ENCODE results near the gene IFNL1. TPM values are rescaled to one million over a fixed set of nuclear protein-coding genes. Genes with fewer than 3 reads are reported as not detected.

Gene IFNL1
- total RNA-seq, 1 donor from 2014 or later, result not detected

DNA sequence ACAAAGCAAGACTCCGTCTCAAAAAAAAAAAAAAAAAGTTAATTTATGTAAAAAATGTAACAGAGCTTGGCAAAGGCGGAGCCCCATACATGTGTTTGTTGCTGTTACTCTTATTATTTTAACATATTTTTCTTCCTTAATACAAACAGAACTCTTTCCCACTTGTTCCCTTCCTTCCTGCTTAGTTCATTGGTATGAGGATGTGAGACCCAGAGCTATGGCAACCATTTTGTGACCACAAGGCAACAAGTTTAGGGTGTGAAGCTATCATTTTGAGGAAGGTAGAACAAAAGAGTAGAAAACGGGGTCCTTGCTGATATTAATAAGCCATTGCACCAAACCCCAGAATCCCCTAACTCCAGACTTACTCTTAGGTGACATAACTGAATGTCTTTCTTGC is 5.4 kb downstream of the IFNL1 start:
- DNase-seq (ENCODE audit: low spot score), result no peak
- H3K4me1 Mint-ChIP-seq, result peaks cover 13% of the 10 kb centered on the region
- peaks cover 6% of the 10 kb centered on the region for H3F3A ChIP-seq (ENCODE audit: low read depth)

DNA sequence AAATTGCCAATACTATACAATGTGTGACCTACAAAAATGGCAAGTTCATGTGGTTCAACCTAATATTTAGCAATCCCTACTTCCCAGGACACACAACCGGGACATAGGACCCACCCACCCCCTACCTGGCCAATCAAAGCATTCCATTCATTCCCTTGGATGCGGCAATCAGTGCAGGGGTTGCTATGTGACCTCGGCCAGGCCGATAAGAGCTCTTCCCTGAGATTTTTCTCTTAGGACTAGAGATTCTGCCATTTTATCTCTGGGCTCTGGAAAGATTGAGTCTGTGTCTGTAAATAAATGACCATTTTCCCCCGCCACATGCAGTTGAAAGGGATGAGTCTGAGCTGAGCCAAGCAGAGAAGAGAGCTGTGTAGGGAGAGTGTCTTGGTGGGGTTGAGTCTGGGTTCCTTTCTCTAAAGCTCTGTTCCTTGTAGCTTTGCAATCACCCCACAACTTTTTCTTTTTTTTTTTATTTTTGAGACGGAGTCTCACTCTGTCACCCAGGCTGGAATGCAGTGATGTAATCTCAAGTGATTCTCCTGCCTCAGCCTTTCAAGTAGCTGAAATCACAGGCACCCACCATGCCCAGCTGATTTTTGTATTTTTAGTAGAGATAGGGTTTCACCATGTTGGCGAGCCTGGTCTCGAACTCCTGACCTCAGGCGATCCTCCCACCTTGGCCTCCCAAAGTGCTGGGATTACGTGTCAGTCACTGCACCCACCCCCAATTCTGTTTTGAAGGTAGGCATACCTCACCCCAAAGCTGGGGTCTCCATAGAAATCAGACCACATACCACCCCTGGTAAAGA is 7.4 kb downstream of the IFNL1 start:
- Histone ChIP-seq H3K79me2 (ENCODE audit: low read depth) (no peaks in the 10 kb centered on the region), H3K36me3 (no peaks in the 10 kb centered on the region), H3K27me3 (peaks cover 67% of the 10 kb centered on the region), H3K4me1 (peaks cover 12% of the 10 kb centered on the region), H3K4me2 (no peak overlapping the region), H2AFZ (replicated peaks) (no peak overlapping the region), H3K4me3 (no peak overlapping the region), H3K27ac (no peak overlapping the region), H3K9ac (no peak overlapping the region), H3K9me3 (ENCODE audit: low read depth) (no peaks in the 10 kb centered on the region), H3F3A (ENCODE audit: low read depth) (peaks cover 24% of the 10 kb centered on the region), H4K20me1 (ENCODE audit: low read depth) (peaks cover 24% of the 10 kb centered on the region)
- TF ChIP-seq, protein P1, sequence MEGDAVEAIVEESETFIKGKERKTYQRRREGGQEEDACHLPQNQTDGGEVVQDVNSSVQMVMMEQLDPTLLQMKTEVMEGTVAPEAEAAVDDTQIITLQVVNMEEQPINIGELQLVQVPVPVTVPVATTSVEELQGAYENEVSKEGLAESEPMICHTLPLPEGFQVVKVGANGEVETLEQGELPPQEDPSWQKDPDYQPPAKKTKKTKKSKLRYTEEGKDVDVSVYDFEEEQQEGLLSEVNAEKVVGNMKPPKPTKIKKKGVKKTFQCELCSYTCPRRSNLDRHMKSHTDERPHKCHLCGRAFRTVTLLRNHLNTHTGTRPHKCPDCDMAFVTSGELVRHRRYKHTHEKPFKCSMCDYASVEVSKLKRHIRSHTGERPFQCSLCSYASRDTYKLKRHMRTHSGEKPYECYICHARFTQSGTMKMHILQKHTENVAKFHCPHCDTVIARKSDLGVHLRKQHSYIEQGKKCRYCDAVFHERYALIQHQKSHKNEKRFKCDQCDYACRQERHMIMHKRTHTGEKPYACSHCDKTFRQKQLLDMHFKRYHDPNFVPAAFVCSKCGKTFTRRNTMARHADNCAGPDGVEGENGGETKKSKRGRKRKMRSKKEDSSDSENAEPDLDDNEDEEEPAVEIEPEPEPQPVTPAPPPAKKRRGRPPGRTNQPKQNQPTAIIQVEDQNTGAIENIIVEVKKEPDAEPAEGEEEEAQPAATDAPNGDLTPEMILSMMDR (IDR thresholded peaks at IDR 0.05), result no peak
- no peak for TF ChIP-seq EZH2 (IDR thresholded peaks at IDR 0.05)
- no peak for TF ChIP-seq EZH2phosphoT487 (IDR thresholded peaks at IDR 0.05)
- no peaks in the 10 kb centered on the region for H3K36me3 Mint-ChIP-seq
- H3K4me1 Mint-ChIP-seq, result peaks cover 18% of the 10 kb centered on the region
- H3K9me3 Mint-ChIP-seq, result no peaks in the 10 kb centered on the region
- DNase-seq (ENCODE audit: low spot score), result peak; percentile 31
- H3K27ac Mint-ChIP-seq, result no peak overlapping the region
- no peak overlapping the region for H3K4me3 Mint-ChIP-seq
- peaks cover 21% of the 10 kb centered on the region for H3K27me3 Mint-ChIP-seq (ENCODE audit: insufficient read depth, low read depth)

More for the DNA sequence above, 5.4 kb downstream of the IFNL1 start:
- Histone ChIP-seq H3K4me1 (peaks cover 6% of the 10 kb centered on the region), H3K4me2 (no peak overlapping the region), H3K27ac (no peak overlapping the region), H4K20me1 (ENCODE audit: low read depth) (peaks cover 7% of the 10 kb centered on the region), H3K27me3 (peaks cover 47% of the 10 kb centered on the region), H3K9me3 (ENCODE audit: low read depth) (no peaks in the 10 kb centered on the region), H3K9ac (no peak overlapping the region), H2AFZ (replicated peaks) (no peak overlapping the region), H3K36me3 (no peaks in the 10 kb centered on the region), H3K79me2 (ENCODE audit: low read depth) (no peaks in the 10 kb centered on the region), H3K4me3 (no peak overlapping the region)
- TF ChIP-seq, protein P1 (IDR thresholded peaks at IDR 0.05), result no peak
- no peak for TF ChIP-seq EZH2phosphoT487 (IDR thresholded peaks at IDR 0.05)
- TF ChIP-seq EZH2 (IDR thresholded peaks at IDR 0.05), result no peak
- Mint-ChIP-seq H3K9me3 (no peaks in the 10 kb centered on the region), H3K27me3 (ENCODE audit: insufficient read depth, low read depth) (peaks cover 19% of the 10 kb centered on the region), H3K4me3 (no peak overlapping the region), H3K27ac (no peak overlapping the region), H3K36me3 (no peaks in the 10 kb centered on the region)

DNA sequence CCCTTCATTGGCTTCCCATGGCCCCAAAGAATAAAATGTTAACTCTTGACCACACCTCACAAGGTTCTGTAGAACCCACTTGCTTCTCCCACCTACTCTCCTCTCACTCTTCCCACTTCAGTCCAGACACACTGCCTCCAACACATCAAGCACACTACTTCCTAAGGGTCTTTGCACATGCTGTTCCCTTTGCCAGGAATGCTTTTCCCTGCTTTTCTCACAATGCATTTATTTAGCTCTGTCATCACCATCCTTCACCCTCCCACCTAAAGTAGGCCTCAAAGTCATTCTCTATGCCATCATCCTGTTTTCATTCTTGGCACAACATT is 7.9 kb downstream of the IFNL1 start:
- H2AFZ ChIP-seq (replicated peaks), result no peak overlapping the region
- no peak overlapping the region for H3K27ac ChIP-seq
- TF ChIP-seq, protein P1 (IDR thresholded peaks at IDR 0.05), result no peak
- TF ChIP-seq EZH2 (IDR thresholded peaks at IDR 0.05) (no peak), EZH2phosphoT487 (IDR thresholded peaks at IDR 0.05) (no peak)
- Mint-ChIP-seq H3K4me3 (no peak overlapping the region), H3K9me3 (no peaks in the 10 kb centered on the region), H3K36me3 (no peaks in the 10 kb centered on the region), H3K4me1 (peaks cover 21% of the 10 kb centered on the region), H3K27me3 (ENCODE audit: insufficient read depth, low read depth) (peaks cover 26% of the 10 kb centered on the region), H3K27ac (no peak overlapping the region)
- no peaks in the 10 kb centered on the region for H3K9me3 ChIP-seq (ENCODE audit: low read depth)
- peaks cover 12% of the 10 kb centered on the region for H3K4me1 ChIP-seq
- H3K4me2 ChIP-seq, result no peak overlapping the region
- H3K9ac ChIP-seq, result no peak overlapping the region
- no peaks in the 10 kb centered on the region for H3K79me2 ChIP-seq (ENCODE audit: low read depth)
- peaks cover 73% of the 10 kb centered on the region for H3K27me3 ChIP-seq
- no peaks in the 10 kb centered on the region for H3K36me3 ChIP-seq
- no peak for DNase-seq (ENCODE audit: low spot score)
- peaks cover 28% of the 10 kb centered on the region for H4K20me1 ChIP-seq (ENCODE audit: low read depth)
- no peak overlapping the region for H3K4me3 ChIP-seq
- peaks cover 29% of the 10 kb centered on the region for H3F3A ChIP-seq (ENCODE audit: low read depth)

All from neural progenitor cell (in vitro differentiated cells).